WTC11 (cell line): ENCODE data around the gene TUBB1. TPM values are rescaled to one million over a fixed set of nuclear protein-coding genes. Genes with fewer than 3 reads are reported as not detected.

Source experiments
- ATAC-seq: fragments of 200-7000 bp; cut with Tn5 transposase; 2 replicates; pipeline ENCODE4 v1.10.0; 2021; ENCODE audit warnings: mild to moderate bottlenecking, moderate library complexity
- CTCF ChIA-PET: fragments of 300-600 bp; sonication (Branson Sonifier 250); formaldehyde crosslinking; loops from one replicate; lab custom pipeline; 2021; ENCODE audit warnings: antibody characterized with exemption; lab: Charles Lee
- POLR2A ChIA-PET: fragments of 350-600 bp; sonication (Branson Sonifier 250); formaldehyde crosslinking; loops from one replicate; lab custom pipeline; 2021; ENCODE audit warnings: antibody characterized with exemption; lab: Charles Lee
- DNase-seq: peaks from one replicate; pipeline ENCODE4 v3.0.0; 2021; ENCODE audit warnings: low spot score
- H3K27ac Mint-ChIP-seq: 2 replicates; pipeline ENCODE4 v1.8.0; 2021; ENCODE audit warnings: mixed read lengths
- H3K27me3 Mint-ChIP-seq: 2 replicates; pipeline ENCODE4 v1.8.0; 2021; ENCODE audit warnings: low read depth, mild to moderate bottlenecking, moderate library complexity, mixed read lengths
- H3K36me3 Mint-ChIP-seq: 2 replicates; pipeline ENCODE4 v1.8.0; 2021; ENCODE audit warnings: mixed read lengths
- H3K4me1 Mint-ChIP-seq: 2 replicates; pipeline ENCODE4 v1.8.0; 2022; ENCODE audit warnings: mixed read lengths
- H3K4me3 Mint-ChIP-seq: 2 replicates; pipeline ENCODE4 v1.8.0; 2021; ENCODE audit warnings: mild to moderate bottlenecking, moderate library complexity, mixed read lengths
- H3K9me3 Mint-ChIP-seq: 2 replicates; pipeline ENCODE4 v1.8.0; 2021; ENCODE audit warnings: mixed read lengths
- ATF1 ChIP-seq: sonication (generic); formaldehyde crosslinking; IDR thresholded peaks from 2 replicates; pipeline ENCODE4 v1.8.1; 2023; ENCODE audit warnings: mild to moderate bottlenecking, moderate library complexity, missing genetic modification reagents
- CDX4 ChIP-seq: fragments of 250-450 bp; sonication (Bioruptor Pico); IDR thresholded peaks from 2 replicates; pipeline ENCODE4 v1.9.0; 2021; ENCODE audit warnings: moderate library complexity, mild to moderate bottlenecking, inconsistent platforms, borderline replicate concordance
- E2F1 ChIP-seq: sonication (generic); formaldehyde crosslinking; IDR thresholded peaks from 2 replicates; pipeline ENCODE4 v1.8.0; 2022; ENCODE audit warnings: mild to moderate bottlenecking, missing genetic modification reagents
- EMX1 ChIP-seq: fragments of 250-450 bp; sonication (Bioruptor Pico); IDR thresholded peaks from 2 replicates; pipeline ENCODE4 v1.8.0; 2021; ENCODE audit warnings: mild to moderate bottlenecking
- ESRRA ChIP-seq: sonication (generic); formaldehyde crosslinking; IDR thresholded peaks from 2 replicates; pipeline ENCODE4 v1.8.1; 2022; ENCODE audit warnings: mild to moderate bottlenecking, missing genetic modification reagents, borderline replicate concordance
- FOXJ3 ChIP-seq: sonication (generic); formaldehyde crosslinking; IDR thresholded peaks from 2 replicates; pipeline ENCODE4 v1.9.0; 2021; ENCODE audit warnings: missing genetic modification reagents, mild to moderate bottlenecking, borderline replicate concordance
- FOXK1 ChIP-seq: sonication (generic); formaldehyde crosslinking; IDR thresholded peaks from 2 replicates; pipeline ENCODE4 v1.8.0; 2022; ENCODE audit warnings: mild to moderate bottlenecking, moderate library complexity, missing genetic modification reagents
- HMGXB4 ChIP-seq: sonication (generic); formaldehyde crosslinking; IDR thresholded peaks from 2 replicates; pipeline ENCODE4 v1.8.1; 2023; ENCODE audit warnings: mild to moderate bottlenecking, moderate library complexity, missing genetic modification reagents
- MXD4 ChIP-seq: fragments of 250-450 bp; sonication (Bioruptor Pico); IDR thresholded peaks from 2 replicates; pipeline ENCODE4 v1.8.0; 2021; ENCODE audit warnings: mild to moderate bottlenecking, moderate library complexity, borderline replicate concordance
- NR3C1 ChIP-seq: sonication (generic); formaldehyde crosslinking; conservative IDR thresholded peaks from 2 replicates; pipeline ENCODE4 v1.8.1; 2023; ENCODE audit warnings: low read depth, mild to moderate bottlenecking, missing genetic modification reagents
- STAT6 ChIP-seq: sonication (generic); formaldehyde crosslinking; conservative IDR thresholded peaks from 2 replicates; pipeline ENCODE4 v1.8.1; 2023; ENCODE audit warnings: mild to moderate bottlenecking, low read depth, missing genetic modification reagents, moderate library complexity
- TCF7 ChIP-seq: sonication (generic); formaldehyde crosslinking; IDR thresholded peaks from 2 replicates; pipeline ENCODE4 v1.8.0; 2022; ENCODE audit warnings: mild to moderate bottlenecking, low read depth, missing genetic modification reagents, moderate library complexity
- TEAD1 ChIP-seq: sonication (generic); formaldehyde crosslinking; IDR thresholded peaks from 2 replicates; pipeline ENCODE4 v1.8.0; 2022; ENCODE audit warnings: mild to moderate bottlenecking, missing genetic modification reagents
- ZNF121 ChIP-seq: sonication (generic); formaldehyde crosslinking; IDR thresholded peaks from 2 replicates; pipeline ENCODE4 v1.8.0; 2023; ENCODE audit warnings: missing genetic modification reagents
- ZNF232 ChIP-seq: sonication (generic); formaldehyde crosslinking; IDR thresholded peaks from 2 replicates; pipeline ENCODE4 v1.8.0; 2022; ENCODE audit warnings: mild to moderate bottlenecking, missing genetic modification reagents
- ZNF263 ChIP-seq: sonication (generic); formaldehyde crosslinking; IDR thresholded peaks from 2 replicates; pipeline ENCODE4 v1.8.1; 2022; ENCODE audit warnings: low read depth, mild to moderate bottlenecking, moderate library complexity, missing genetic modification reagents
- ZNF396 ChIP-seq: fragments of 250-450 bp; sonication (Bioruptor Pico); IDR thresholded peaks from 2 replicates; pipeline ENCODE4 v1.8.0; 2021; ENCODE audit warnings: mild to moderate bottlenecking, moderate library complexity, borderline replicate concordance
- ZNF671 ChIP-seq: fragments of 250-450 bp; sonication (Bioruptor Pico); IDR thresholded peaks from 2 replicates; pipeline ENCODE4 v1.8.0; 2021; ENCODE audit warnings: mild to moderate bottlenecking
- total RNA-seq: library from RNA; stranded (reverse); gene quantifications from 3 replicates; pipeline ENCODE4 v1.2.3, GENCODE V29; 2021

The TUBB1 gene
- total RNA-seq, 1 experiment from 2014 or later = not detected

- peaks cover 16% of the 10 kb centered on the region for H3K4me1 Mint-ChIP-seq
- POLR2A ChIA-PET = no interaction called here
- TF ChIP-seq TEAD1 (CRISPR knock-in tag) (no peak), FOXJ3 (no peak), ZNF263 (CRISPR knock-in tag) (no peak), CDX4 (CRISPR knock-in tag) (no peak), MXD4 (CRISPR knock-in tag) (no peak), NR3C1 (CRISPR knock-in tag) (no peak), EMX1 (CRISPR knock-in tag) (no peak), ATF1 (no peak), E2F1 (no peak), TCF7 (CRISPR knock-in tag) (no peak), ZNF121 (no peak), ESRRA (CRISPR knock-in tag) (no peak)
- TF ChIP-seq, all 79 proteins: peak for 0
- H3K27ac Mint-ChIP-seq = no peak overlapping the region
- no peak for DNase-seq
- H3K9me3 Mint-ChIP-seq = no peaks in the 10 kb centered on the region
- H3K4me3 Mint-ChIP-seq = no peak overlapping the region
- peaks cover 27% of the 10 kb centered on the region for H3K27me3 Mint-ChIP-seq
- ATAC-seq = no peak
- CTCF ChIA-PET = interaction anchor here (0.7 kb wide), 1 partner anchor 18 kb away, joined by 3 read pairs; the partner anchor contains the start of gene ATP5F1E
- no peaks in the 10 kb centered on the region for H3K36me3 Mint-ChIP-seq
These were observed 5.1 kb upstream of the TUBB1 start for GRCh38 chr20:59013959-59014608.

- H3K36me3 Mint-ChIP-seq = no peaks in the 10 kb centered on the region
- POLR2A ChIA-PET = no interaction called here
- no peak overlapping the region for H3K4me3 Mint-ChIP-seq
- TF ChIP-seq FOXK1 (no peak), STAT6 (CRISPR knock-in tag) (no peak), ZNF232 (no peak), HMGXB4 (CRISPR knock-in tag) (no peak), ZNF396 (CRISPR knock-in tag) (no peak), ZNF671 (CRISPR knock-in tag) (no peak)
- CTCF ChIA-PET = interaction anchor here (0.6 to 0.7 kb wide), 3 partner anchors 17 to 111 kb away, joined by 3 to 4 read pairs (median 3); partner anchors contain the start of gene ATP5F1E
- no peaks in the 10 kb centered on the region for H3K9me3 Mint-ChIP-seq
- H3K27me3 Mint-ChIP-seq = peaks cover 24% of the 10 kb centered on the region
- DNase-seq (no peak), ATAC-seq (no peak)
- no peak overlapping the region for H3K27ac Mint-ChIP-seq
- H3K4me1 Mint-ChIP-seq = peaks cover 16% of the 10 kb centered on the region
These were observed 4.4 kb upstream of the TUBB1 start for GRCh38 chr20:59014680-59015389.
